GM23338 (cell line): ENCODE measurements around the gene PGM2. TPM values are rescaled to one million over a fixed set of nuclear protein-coding genes. Genes with fewer than 3 reads are reported as not detected.

Experiments used
- ATAC-seq: fragments of 200-7000 bp; cut with Tn5 transposase; 3 replicates; pipeline ENCODE4 v1.9.1; 2020
- DNase-seq: peaks from one replicate; pipeline ENCODE4 v3.0.0-alpha.2; 2015; ENCODE audit warnings: low spot score
- H2AFZ ChIP-seq: fragments of 200-600 bp; sonication (generic); 2 replicates; pipeline ENCODE4 v1.8.0; 2016; ENCODE audit warnings: antibody characterized with exemption, mild to moderate bottlenecking, moderate library complexity
- H3F3A ChIP-seq: fragments of 200-600 bp; sonication (generic); replicated peaks from 2 replicates; pipeline ENCODE4 v1.8.0; 2017; ENCODE audit warnings: antibody characterized with exemption, mixed run types, low read depth
- H3K27ac ChIP-seq: fragments of 200-600 bp; sonication (generic); 2 replicates; pipeline ENCODE4 v1.6.1; 2016; ENCODE audit warnings: low read depth
- H3K27me3 ChIP-seq: fragments of 200-600 bp; sonication (generic); 2 replicates; pipeline ENCODE4 v1.8.0; 2016; ENCODE audit warnings: mild to moderate bottlenecking, mixed run types, moderate library complexity; ENCODE audit not compliant: insufficient read depth
- H3K36me3 ChIP-seq: fragments of 200-600 bp; sonication (generic); 2 replicates; pipeline ENCODE4 v1.8.0; 2016; ENCODE audit warnings: mild to moderate bottlenecking; ENCODE audit not compliant: insufficient read depth
- H3K4me1 ChIP-seq: fragments of 200-600 bp; sonication (generic); 2 replicates; pipeline ENCODE4 v1.8.0; 2016; ENCODE audit warnings: mild to moderate bottlenecking, moderate library complexity; ENCODE audit not compliant: insufficient read depth
- H3K4me2 ChIP-seq: fragments of 200-600 bp; sonication (generic); 2 replicates; pipeline ENCODE4 v1.7.1; 2017; ENCODE audit warnings: mixed run types
- H3K4me3 ChIP-seq: fragments of 200-600 bp; sonication (generic); 2 replicates; pipeline ENCODE4 v1.6.1; 2016; ENCODE audit warnings: mixed run types
- H3K79me2 ChIP-seq: fragments of 200-600 bp; sonication (generic); replicated peaks from 2 replicates; pipeline ENCODE4 v1.8.0; 2017; ENCODE audit warnings: mild to moderate bottlenecking; ENCODE audit not compliant: insufficient read depth
- H3K9me2 ChIP-seq: fragments of 200-600 bp; sonication (generic); 2 replicates; pipeline ENCODE4 v1.8.0; 2017; ENCODE audit not compliant: insufficient read depth
- H4K20me1 ChIP-seq: fragments of 200-600 bp; sonication (generic); replicated peaks from 2 replicates; pipeline ENCODE4 v1.8.0; 2017; ENCODE audit warnings: mild to moderate bottlenecking; ENCODE audit not compliant: insufficient read depth
- H3K27ac Mint-ChIP-seq: 2 replicates; pipeline ENCODE4 v1.8.0; 2020; ENCODE audit warnings: inconsistent platforms, mild to moderate bottlenecking, moderate library complexity, mixed read lengths
- H3K27me3 Mint-ChIP-seq: 3 replicates; pipeline ENCODE4 v1.8.0; 2022; ENCODE audit warnings: low read depth, mild to moderate bottlenecking, moderate library complexity, mixed read lengths, inconsistent platforms; ENCODE audit not compliant: insufficient read depth, poor library complexity
- H3K36me3 Mint-ChIP-seq: 3 replicates; pipeline ENCODE4 v1.8.0; 2021; ENCODE audit warnings: low read depth, mild to moderate bottlenecking, inconsistent platforms, moderate library complexity, mixed read lengths
- H3K4me1 Mint-ChIP-seq: 3 replicates; pipeline ENCODE4 v1.8.0; 2020; ENCODE audit warnings: mild to moderate bottlenecking, inconsistent platforms, mixed read lengths
- H3K4me3 Mint-ChIP-seq: 3 replicates; pipeline ENCODE4 v1.8.0; 2021; ENCODE audit warnings: moderate library complexity, mild to moderate bottlenecking, inconsistent platforms, mixed read lengths
- H3K9me3 Mint-ChIP-seq: 3 replicates; pipeline ENCODE4 v1.8.0; 2020; ENCODE audit warnings: moderate library complexity, mild to moderate bottlenecking, inconsistent platforms, mixed read lengths
- CREB1 ChIP-seq: fragments of 250-450 bp; sonication (Bioruptor Pico); IDR thresholded peaks from 2 replicates; pipeline ENCODE4 v1.5.0; 2020; ENCODE audit warnings: low read depth, mild to moderate bottlenecking, moderate library complexity
- ETS1 ChIP-seq: IDR thresholded peaks from 2 replicates; pipeline ENCODE4 v1.6.1; 2016; ENCODE audit warnings: antibody characterized with exemption
- JUNB ChIP-seq: IDR thresholded peaks from one replicate; pipeline ENCODE4 v1.6.1; 2016; ENCODE audit warnings: antibody characterized with exemption; ENCODE audit not compliant: unreplicated experiment
- POLR2AphosphoS5 ChIP-seq: IDR thresholded peaks from 2 replicates; pipeline ENCODE4 v1.6.1; 2016; ENCODE audit warnings: antibody characterized with exemption, low read depth
- STAT1 ChIP-seq: IDR thresholded peaks from one replicate; pipeline ENCODE4 v1.6.1; 2016; ENCODE audit warnings: antibody characterized with exemption; ENCODE audit not compliant: unreplicated experiment
- ZNF114 ChIP-seq: fragments of 250-450 bp; sonication (Bioruptor Pico); IDR thresholded peaks from 2 replicates; pipeline ENCODE4 v1.5.0; 2020; ENCODE audit warnings: mild to moderate bottlenecking, moderate library complexity
- ZNF331 ChIP-seq: fragments of 250-450 bp; sonication (Bioruptor Pico); IDR thresholded peaks from 2 replicates; pipeline ENCODE4 v1.5.0; 2020; ENCODE audit warnings: low read depth, mild to moderate bottlenecking, moderate library complexity
- ZNF462 ChIP-seq: fragments of 250-450 bp; sonication (Bioruptor Pico); IDR thresholded peaks from 2 replicates; pipeline ENCODE4 v1.5.0; 2020; ENCODE audit warnings: mild to moderate bottlenecking, moderate library complexity
- long read RNA-seq: library from polyadenylated mRNA; unstranded; transcript quantifications from one replicate; pipeline ENCODE4 v2.0.0, GENCODE V29; 2020; ENCODE audit not compliant: unreplicated experiment
- polyA plus RNA-seq: library from polyadenylated mRNA; unstranded; fragments of >200 nt; fragmentation: Nextera tagmentation; extraction: Ambion mirVana; gene quantifications from 2 replicates; pipeline ENCODE4 v1.2.1, GENCODE V29; 2016
- total RNA-seq: library from RNA; depleted of rRNA; stranded (reverse); fragments of >200 nt; shearing (Covaris generic); gene quantifications from 2 replicates; pipeline ENCODE4 v1.2.3, GENCODE V29; 2014; rRNA removed

The PGM2 gene
- 30.8 and 36.6 TPM in 2 replicates for total RNA-seq
- 10.1 and 11.4 TPM in 2 replicates for polyA plus RNA-seq
- long read RNA-seq, transcript PGM2-201 (14 exons, 3,264 nt): major isoform, 25 of 29 reads
- long read RNA-seq, partial matches to known transcripts: 3 of 29 reads
- long read RNA-seq, other reads (novel, unspliced or antisense): 1 of 29 reads

- Histone ChIP-seq H3K9me2 (0 out of 2 replicates have a peak, but pooled peaks cover 3% of the 10 kb centered on the region), H3K79me2 (peaks cover 14% of the 10 kb centered on the region), H3K27me3 (peaks cover 20% of the 10 kb centered on the region), H3K36me3 (peaks cover 14% of the 10 kb centered on the region), H3F3A (no peaks in the 10 kb centered on the region; the same call in 1 of the 2 replicates), H3K4me2 (peak within 1 kb of the TSS; percentile 73), H3K4me1 (peaks cover 12% of the 10 kb centered on the region), H3K4me3 (peak within 1 kb of the TSS; percentile 56), H3K27ac (no peak within 1 kb of the TSS), H4K20me1 (no peaks in the 10 kb centered on the region; the same call in none of the 2 replicates), H2AFZ (peak within 1 kb of the TSS; percentile 84)
- Mint-ChIP-seq H3K27ac (peak within 1 kb of the TSS; percentile 77), H3K4me3 (peak within 1 kb of the TSS; percentile 78), H3K36me3 (peaks cover 17% of the 10 kb centered on the region), H3K4me1 (peaks cover 18% of the 10 kb centered on the region), H3K9me3 (no peaks in the 10 kb centered on the region), H3K27me3 (peaks cover 13% of the 10 kb centered on the region)
- DNase-seq (peak; percentile 94), ATAC-seq (peak; percentile 95)
- TF ChIP-seq ZNF331 (CRISPR knock-in tag): no peak
- peak; percentile 98 for TF ChIP-seq POLR2AphosphoS5
- TF ChIP-seq CREB1 (CRISPR knock-in tag): peak; percentile 81
- peak; percentile 55; the same call in 1 of the 2 replicates for TF ChIP-seq ETS1
- no peak for TF ChIP-seq JUNB
These were observed at the start of gene PGM2 for GRCh38 chr4:37826295-37827029. Gene PGM2, plus strand, starts transcription at chr4:37826686. Its CDS starts 47 bp downstream, at chr4:37826733.

GRCh38 chr4:37779896-37780295, 46.6 kb upstream of the PGM2 start:
- H3K4me3 Mint-ChIP-seq: no peak overlapping the region
- Histone ChIP-seq H3K79me2 (no peaks in the 10 kb centered on the region), H3F3A (no peaks in the 10 kb centered on the region), H3K36me3 (no peaks in the 10 kb centered on the region), H4K20me1 (no peaks in the 10 kb centered on the region), H3K4me2 (no peak overlapping the region), H3K27me3 (no peaks in the 10 kb centered on the region), H2AFZ (no peak overlapping the region), H3K27ac (no peak overlapping the region), H3K9me2 (0 out of 2 replicates have a peak, but pooled peaks cover 4% of the 10 kb centered on the region), H3K4me1 (no peaks in the 10 kb centered on the region), H3K4me3 (no peak overlapping the region)
- H3K9me3 Mint-ChIP-seq: no peaks in the 10 kb centered on the region; the same call in 2 of the 3 replicates
- ATAC-seq: no peak
- no peak for DNase-seq
- H3K4me1 Mint-ChIP-seq: peaks cover 3% of the 10 kb centered on the region; the same call in 2 of the 3 replicates
- H3K27me3 Mint-ChIP-seq: no peaks in the 10 kb centered on the region
- H3K27ac Mint-ChIP-seq: no peak overlapping the region
- H3K36me3 Mint-ChIP-seq: no peaks in the 10 kb centered on the region
- TF ChIP-seq STAT1 (no peak), POLR2AphosphoS5 (no peak), ZNF331 (CRISPR knock-in tag) (no peak), ZNF462 (CRISPR knock-in tag) (no peak), ETS1 (no peak), ZNF114 (no peak)
